Measurements from ENCODE around the gene HYKK. TPM values are rescaled to one million over a fixed set of nuclear protein-coding genes. Genes with fewer than 3 reads are reported as not detected.
"Not testable (repeated sequence)": the region's sequence is repeated elsewhere in the genome, so short reads cannot be mapped to it uniquely, and the experiment has no call there.

HYKK gene
- total RNA-seq, 1 experiment from 2014 or later, result 3.1 TPM

DNA sequence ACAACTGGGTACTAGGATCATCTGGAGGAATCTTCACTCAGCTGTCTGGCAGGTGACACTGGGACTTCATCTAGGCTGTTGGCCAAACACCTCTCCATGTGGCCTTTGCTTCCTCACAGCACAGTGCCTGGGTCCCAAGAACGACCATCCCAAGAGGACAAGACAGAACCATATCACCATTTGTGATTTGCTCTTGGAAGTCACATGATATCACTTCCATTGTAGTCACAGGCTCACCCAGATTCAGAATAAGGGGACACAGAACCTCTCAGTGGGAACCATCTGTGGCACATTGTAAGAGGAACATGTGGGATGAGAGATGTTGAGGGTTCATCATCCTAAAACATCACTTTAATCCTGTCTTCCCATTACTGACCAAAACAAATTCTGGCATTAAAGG, 31.0 kb downstream of the HYKK start:
- TF ChIP-seq NR2C2 (CRISPR knock-in tag; IDR thresholded peaks at IDR 0.05), result no peak
- no peak for TF ChIP-seq PRRX2 (CRISPR knock-in tag; IDR thresholded peaks at IDR 0.05)
- TF ChIP-seq NFE2L1 (CRISPR knock-in tag; IDR thresholded peaks at IDR 0.05), result no peak
- TF ChIP-seq IRF2 (CRISPR knock-in tag; IDR thresholded peaks at IDR 0.05; ENCODE audit: borderline replicate concordance, low read depth), result no peak
- TF ChIP-seq, protein P1, sequence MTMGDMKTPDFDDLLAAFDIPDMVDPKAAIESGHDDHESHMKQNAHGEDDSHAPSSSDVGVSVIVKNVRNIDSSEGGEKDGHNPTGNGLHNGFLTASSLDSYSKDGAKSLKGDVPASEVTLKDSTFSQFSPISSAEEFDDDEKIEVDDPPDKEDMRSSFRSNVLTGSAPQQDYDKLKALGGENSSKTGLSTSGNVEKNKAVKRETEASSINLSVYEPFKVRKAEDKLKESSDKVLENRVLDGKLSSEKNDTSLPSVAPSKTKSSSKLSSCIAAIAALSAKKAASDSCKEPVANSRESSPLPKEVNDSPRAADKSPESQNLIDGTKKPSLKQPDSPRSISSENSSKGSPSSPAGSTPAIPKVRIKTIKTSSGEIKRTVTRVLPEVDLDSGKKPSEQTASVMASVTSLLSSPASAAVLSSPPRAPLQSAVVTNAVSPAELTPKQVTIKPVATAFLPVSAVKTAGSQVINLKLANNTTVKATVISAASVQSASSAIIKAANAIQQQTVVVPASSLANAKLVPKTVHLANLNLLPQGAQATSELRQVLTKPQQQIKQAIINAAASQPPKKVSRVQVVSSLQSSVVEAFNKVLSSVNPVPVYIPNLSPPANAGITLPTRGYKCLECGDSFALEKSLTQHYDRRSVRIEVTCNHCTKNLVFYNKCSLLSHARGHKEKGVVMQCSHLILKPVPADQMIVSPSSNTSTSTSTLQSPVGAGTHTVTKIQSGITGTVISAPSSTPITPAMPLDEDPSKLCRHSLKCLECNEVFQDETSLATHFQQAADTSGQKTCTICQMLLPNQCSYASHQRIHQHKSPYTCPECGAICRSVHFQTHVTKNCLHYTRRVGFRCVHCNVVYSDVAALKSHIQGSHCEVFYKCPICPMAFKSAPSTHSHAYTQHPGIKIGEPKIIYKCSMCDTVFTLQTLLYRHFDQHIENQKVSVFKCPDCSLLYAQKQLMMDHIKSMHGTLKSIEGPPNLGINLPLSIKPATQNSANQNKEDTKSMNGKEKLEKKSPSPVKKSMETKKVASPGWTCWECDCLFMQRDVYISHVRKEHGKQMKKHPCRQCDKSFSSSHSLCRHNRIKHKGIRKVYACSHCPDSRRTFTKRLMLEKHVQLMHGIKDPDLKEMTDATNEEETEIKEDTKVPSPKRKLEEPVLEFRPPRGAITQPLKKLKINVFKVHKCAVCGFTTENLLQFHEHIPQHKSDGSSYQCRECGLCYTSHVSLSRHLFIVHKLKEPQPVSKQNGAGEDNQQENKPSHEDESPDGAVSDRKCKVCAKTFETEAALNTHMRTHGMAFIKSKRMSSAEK (CRISPR knock-in tag; IDR thresholded peaks at IDR 0.05; ENCODE audit: borderline replicate concordance), result no peak
- TF ChIP-seq, protein P2, sequence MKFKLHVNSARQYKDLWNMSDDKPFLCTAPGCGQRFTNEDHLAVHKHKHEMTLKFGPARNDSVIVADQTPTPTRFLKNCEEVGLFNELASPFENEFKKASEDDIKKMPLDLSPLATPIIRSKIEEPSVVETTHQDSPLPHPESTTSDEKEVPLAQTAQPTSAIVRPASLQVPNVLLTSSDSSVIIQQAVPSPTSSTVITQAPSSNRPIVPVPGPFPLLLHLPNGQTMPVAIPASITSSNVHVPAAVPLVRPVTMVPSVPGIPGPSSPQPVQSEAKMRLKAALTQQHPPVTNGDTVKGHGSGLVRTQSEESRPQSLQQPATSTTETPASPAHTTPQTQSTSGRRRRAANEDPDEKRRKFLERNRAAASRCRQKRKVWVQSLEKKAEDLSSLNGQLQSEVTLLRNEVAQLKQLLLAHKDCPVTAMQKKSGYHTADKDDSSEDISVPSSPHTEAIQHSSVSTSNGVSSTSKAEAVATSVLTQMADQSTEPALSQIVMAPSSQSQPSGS (CRISPR knock-in tag; IDR thresholded peaks at IDR 0.05; ENCODE audit: borderline replicate concordance, low read depth), result no peak
- no peak for TF ChIP-seq ZNF232 (CRISPR knock-in tag; IDR thresholded peaks at IDR 0.05)
- TF ChIP-seq, protein P3, sequence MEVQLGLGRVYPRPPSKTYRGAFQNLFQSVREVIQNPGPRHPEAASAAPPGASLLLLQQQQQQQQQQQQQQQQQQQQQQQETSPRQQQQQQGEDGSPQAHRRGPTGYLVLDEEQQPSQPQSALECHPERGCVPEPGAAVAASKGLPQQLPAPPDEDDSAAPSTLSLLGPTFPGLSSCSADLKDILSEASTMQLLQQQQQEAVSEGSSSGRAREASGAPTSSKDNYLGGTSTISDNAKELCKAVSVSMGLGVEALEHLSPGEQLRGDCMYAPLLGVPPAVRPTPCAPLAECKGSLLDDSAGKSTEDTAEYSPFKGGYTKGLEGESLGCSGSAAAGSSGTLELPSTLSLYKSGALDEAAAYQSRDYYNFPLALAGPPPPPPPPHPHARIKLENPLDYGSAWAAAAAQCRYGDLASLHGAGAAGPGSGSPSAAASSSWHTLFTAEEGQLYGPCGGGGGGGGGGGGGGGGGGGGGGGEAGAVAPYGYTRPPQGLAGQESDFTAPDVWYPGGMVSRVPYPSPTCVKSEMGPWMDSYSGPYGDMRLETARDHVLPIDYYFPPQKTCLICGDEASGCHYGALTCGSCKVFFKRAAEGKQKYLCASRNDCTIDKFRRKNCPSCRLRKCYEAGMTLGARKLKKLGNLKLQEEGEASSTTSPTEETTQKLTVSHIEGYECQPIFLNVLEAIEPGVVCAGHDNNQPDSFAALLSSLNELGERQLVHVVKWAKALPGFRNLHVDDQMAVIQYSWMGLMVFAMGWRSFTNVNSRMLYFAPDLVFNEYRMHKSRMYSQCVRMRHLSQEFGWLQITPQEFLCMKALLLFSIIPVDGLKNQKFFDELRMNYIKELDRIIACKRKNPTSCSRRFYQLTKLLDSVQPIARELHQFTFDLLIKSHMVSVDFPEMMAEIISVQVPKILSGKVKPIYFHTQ (CRISPR knock-in tag; IDR thresholded peaks at IDR 0.05), result no peak
- TF ChIP-seq, protein P4, sequence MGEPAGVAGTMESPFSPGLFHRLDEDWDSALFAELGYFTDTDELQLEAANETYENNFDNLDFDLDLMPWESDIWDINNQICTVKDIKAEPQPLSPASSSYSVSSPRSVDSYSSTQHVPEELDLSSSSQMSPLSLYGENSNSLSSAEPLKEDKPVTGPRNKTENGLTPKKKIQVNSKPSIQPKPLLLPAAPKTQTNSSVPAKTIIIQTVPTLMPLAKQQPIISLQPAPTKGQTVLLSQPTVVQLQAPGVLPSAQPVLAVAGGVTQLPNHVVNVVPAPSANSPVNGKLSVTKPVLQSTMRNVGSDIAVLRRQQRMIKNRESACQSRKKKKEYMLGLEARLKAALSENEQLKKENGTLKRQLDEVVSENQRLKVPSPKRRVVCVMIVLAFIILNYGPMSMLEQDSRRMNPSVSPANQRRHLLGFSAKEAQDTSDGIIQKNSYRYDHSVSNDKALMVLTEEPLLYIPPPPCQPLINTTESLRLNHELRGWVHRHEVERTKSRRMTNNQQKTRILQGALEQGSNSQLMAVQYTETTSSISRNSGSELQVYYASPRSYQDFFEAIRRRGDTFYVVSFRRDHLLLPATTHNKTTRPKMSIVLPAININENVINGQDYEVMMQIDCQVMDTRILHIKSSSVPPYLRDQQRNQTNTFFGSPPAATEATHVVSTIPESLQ (CRISPR knock-in tag; IDR thresholded peaks at IDR 0.05), result no peak
- no peak for TF ChIP-seq HMGA2 (CRISPR knock-in tag; IDR thresholded peaks at IDR 0.05)
- no peak for TF ChIP-seq ZNF317 (CRISPR knock-in tag; IDR thresholded peaks at IDR 0.05; ENCODE audit: borderline replicate concordance, low read depth)
- TF ChIP-seq ZNF219 (CRISPR knock-in tag; IDR thresholded peaks at IDR 0.05; ENCODE audit: borderline replicate concordance), result no peak
- TF ChIP-seq ZNF396 (CRISPR knock-in tag; IDR thresholded peaks at IDR 0.05; ENCODE audit: borderline replicate concordance), result no peak
- no peak for TF ChIP-seq MYBL2 (CRISPR knock-in tag; IDR thresholded peaks at IDR 0.05)
- TF ChIP-seq JUN (CRISPR knock-in tag; IDR thresholded peaks at IDR 0.05), result no peak
- no peak for TF ChIP-seq SMAD3 (CRISPR knock-in tag; IDR thresholded peaks at IDR 0.05; ENCODE audit: borderline replicate concordance)
- no peak for TF ChIP-seq GTF2I (CRISPR knock-in tag; conservative IDR thresholded peaks at IDR 0.05)
- no peak for TF ChIP-seq CBFB (CRISPR knock-in tag; IDR thresholded peaks at IDR 0.05; ENCODE audit: low read depth)
- TF ChIP-seq NR3C1 (CRISPR knock-in tag; conservative IDR thresholded peaks at IDR 0.05; ENCODE audit: low read depth), result no peak

DNA sequence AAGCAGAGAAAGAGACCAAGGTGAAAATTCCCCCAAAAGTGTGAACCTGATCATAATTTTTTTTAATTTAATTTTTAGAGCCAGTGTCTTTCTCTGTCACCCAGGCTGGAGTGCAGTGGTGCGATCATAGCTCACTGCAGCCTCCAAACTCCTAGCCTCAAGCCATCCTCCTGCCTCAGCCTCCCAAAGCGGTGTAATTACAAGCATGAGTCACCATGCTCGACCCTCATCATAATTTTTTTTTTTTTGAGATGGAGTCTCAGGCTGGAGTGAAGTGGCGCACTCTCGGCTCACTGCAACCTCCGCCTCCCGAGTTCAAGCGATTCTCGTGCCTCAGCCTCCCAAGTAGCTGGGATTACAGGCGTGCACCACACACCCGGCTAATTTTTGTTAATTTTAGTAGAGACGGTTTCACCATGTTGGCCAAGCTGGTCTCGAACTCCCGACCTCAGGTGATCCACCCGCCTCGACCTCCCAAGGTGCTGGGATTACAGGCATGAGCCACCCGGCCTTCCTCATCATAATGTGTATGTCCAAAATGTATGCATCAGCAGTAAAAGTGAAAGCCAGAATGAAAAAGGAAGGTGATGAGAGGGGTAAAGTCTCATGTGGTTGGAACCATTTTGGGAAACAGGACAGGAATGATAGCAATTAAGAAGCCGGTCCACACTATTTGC, 32.2 kb downstream of the HYKK start:
- Mint-ChIP-seq H3K36me3 (peaks cover 22% of the 10 kb centered on the region), H3K27ac (peak overlapping the region; percentile 96), H3K4me3 (peak overlapping the region; percentile 96), H3K4me1 (peaks cover 11% of the 10 kb centered on the region)
- not testable (repeated sequence) for ATAC-seq; DNase-seq (ENCODE audit: low spot score); H3K27me3 Mint-ChIP-seq (ENCODE audit: low read depth); H3K9me3 Mint-ChIP-seq
- ChIA-PET POLR2A (interaction anchor here (0.8 to 3.4 kb wide), 2 partner anchors 26 to 273 kb away, joined by 4 to 35 read pairs; partner anchors contain the start of gene CHRNA5), CTCF (interaction anchor here (0.8 to 2.1 kb wide), 6 partner anchors 31 to 426 kb away, joined by 3 to 10 read pairs (median 4); no protein-coding TSS in a partner anchor)

More for the DNA sequence above, 31.0 kb downstream of the HYKK start:
- ChIA-PET POLR2A (no interaction called here), CTCF (no interaction called here)
- Mint-ChIP-seq H3K4me1 (peaks cover 11% of the 10 kb centered on the region), H3K27me3 (ENCODE audit: low read depth) (no peaks in the 10 kb centered on the region), H3K4me3 (no peak overlapping the region), H3K36me3 (peaks cover 17% of the 10 kb centered on the region), H3K9me3 (no peaks in the 10 kb centered on the region), H3K27ac (no peak overlapping the region)
- ATAC-seq, result no peak
- DNase-seq (ENCODE audit: low spot score), result no peak

All from WTC11 (cell line).